A673 (cell line): ENCODE data around the gene PSMC2. TPM values are rescaled to one million over a fixed set of nuclear protein-coding genes. Genes with fewer than 3 reads are reported as not detected.

Source experiments
- Bru-seq: library from RNA; stranded (reverse); fragments of 400-500 nt; gene quantifications from one replicate; lab custom pipeline; 2021; lab: Mats Ljungman, UMichigan
- BruChase-seq, 2 experiments: library from RNA; stranded (reverse); fragments of 400-500 nt; gene quantifications; one replicate each; lab custom pipeline; 2021; lab: Mats Ljungman, UMichigan
- BruUV-seq: library from RNA; stranded (reverse); fragments of 400-500 nt; replicated peaks from 2 replicates; lab custom pipeline; 2021; lab: Mats Ljungman, UMichigan
- CTCF ChIA-PET: fragments of 300-600 bp; sonication (Branson Sonifier 250); formaldehyde crosslinking; loops from one replicate; lab custom pipeline; 2022; ENCODE audit warnings: antibody characterized with exemption; lab: Charles Lee
- POLR2A ChIA-PET: fragments of 300-600 bp; sonication (Branson Sonifier 250); formaldehyde crosslinking; loops from one replicate; lab custom pipeline; 2022; ENCODE audit warnings: antibody characterized with exemption; ENCODE audit not compliant: low non-redundant PET; lab: Charles Lee
- DNase-seq: peaks from one replicate; pipeline ENCODE4 v3.0.0-alpha.2; 2015; ENCODE audit warnings: low spot score
- H3K27ac ChIP-seq: fragments of 200-600 bp; sonication (generic); 2 replicates; pipeline ENCODE4 v1.5.1; 2016; ENCODE audit warnings: mixed run types, low read depth, mild to moderate bottlenecking, mixed read lengths, antibody characterized with exemption, low read length; ENCODE audit not compliant: poor library complexity, severe bottlenecking
- H3K27me3 ChIP-seq: fragments of 200-600 bp; sonication (generic); replicated peaks from 2 replicates; pipeline ENCODE4 v1.6.1; 2017; ENCODE audit warnings: mixed run types, low read depth, mild to moderate bottlenecking, mixed read lengths, antibody characterized with exemption, low read length; ENCODE audit not compliant: insufficient read depth, poor library complexity
- H3K36me3 ChIP-seq: fragments of 200-600 bp; sonication (generic); 2 replicates; pipeline ENCODE4 v1.6.1; 2016; ENCODE audit warnings: mixed run types, mild to moderate bottlenecking, mixed read lengths, antibody characterized with exemption, low read length; ENCODE audit not compliant: insufficient read depth, poor library complexity, severe bottlenecking
- H3K4me1 ChIP-seq: fragments of 200-600 bp; sonication (generic); 2 replicates; pipeline ENCODE4 v1.6.1; 2017; ENCODE audit warnings: mixed run types, mild to moderate bottlenecking, mixed read lengths, antibody characterized with exemption, low read length; ENCODE audit not compliant: insufficient read depth, poor library complexity, severe bottlenecking
- H3K4me3 ChIP-seq: fragments of 200-600 bp; sonication (generic); 2 replicates; pipeline ENCODE4 v1.5.1; 2016; ENCODE audit warnings: low read depth, mixed run types, mild to moderate bottlenecking, mixed read lengths, low read length; ENCODE audit not compliant: poor library complexity, severe bottlenecking
- H3K9me3 ChIP-seq: fragments of 200-600 bp; sonication (generic); 2 replicates; pipeline ENCODE4 v1.6.1; 2016; ENCODE audit warnings: mixed run types, low read depth, mild to moderate bottlenecking, mixed read lengths, antibody characterized with exemption, low read length; ENCODE audit not compliant: poor library complexity, severe bottlenecking
- EZH2 ChIP-seq: fragments of 200-600 bp; sonication (generic); IDR thresholded peaks from 2 replicates; pipeline ENCODE4 v1.6.1; 2017; ENCODE audit warnings: borderline replicate concordance, low read depth, mild to moderate bottlenecking, mixed read lengths, antibody characterized with exemption, low read length; ENCODE audit not compliant: poor library complexity, severe bottlenecking
- intact Hi-C: fragments of 100-400 bp; cut with micrococcal nuclease; formaldehyde crosslinking; loops from one replicate; pipeline ENCODE4 v1.10.0; 2022; ENCODE audit not compliant: unreplicated experiment
- long read RNA-seq: library from polyadenylated mRNA; stranded (forward); transcript quantifications from one replicate; pipeline ENCODE4 v2.0.0, GENCODE V29; 2022
- total RNA-seq: library from RNA; stranded (reverse); gene quantifications from 2 replicates; pipeline ENCODE4 v1.2.3, GENCODE V29; 2021
- TF ChIP-seq, protein P1 (sequence below): fragments of 300-800, 200-600 bp; sonication (generic); conservative IDR thresholded peaks from 2 replicates; pipeline ENCODE4 v1.5.1; 2017; ENCODE audit warnings: low read depth, mild to moderate bottlenecking, antibody characterized with exemption, low read length, moderate library complexity, mixed read lengths

PSMC2 gene
- total RNA-seq (303 and 333 TPM in 2 replicates), Bru-seq, nascent RNA (percentile 96 among the genes with signal in this experiment), BruChase-seq, experiment 1, labeled RNA remaining after a 2-hour chase (percentile 91 among the genes with signal in this experiment), BruChase-seq, experiment 2, labeled RNA remaining after a 6-hour chase (percentile 95 among the genes with signal in this experiment)
- long read RNA-seq, transcript PSMC2-201 (12 exons, 2,637 nt) = major isoform, 509 of 533 reads
- long read RNA-seq, partial matches to known transcripts = 9 of 533 reads
- long read RNA-seq, other reads (novel, unspliced or antisense) = 15 of 533 reads

DNA sequence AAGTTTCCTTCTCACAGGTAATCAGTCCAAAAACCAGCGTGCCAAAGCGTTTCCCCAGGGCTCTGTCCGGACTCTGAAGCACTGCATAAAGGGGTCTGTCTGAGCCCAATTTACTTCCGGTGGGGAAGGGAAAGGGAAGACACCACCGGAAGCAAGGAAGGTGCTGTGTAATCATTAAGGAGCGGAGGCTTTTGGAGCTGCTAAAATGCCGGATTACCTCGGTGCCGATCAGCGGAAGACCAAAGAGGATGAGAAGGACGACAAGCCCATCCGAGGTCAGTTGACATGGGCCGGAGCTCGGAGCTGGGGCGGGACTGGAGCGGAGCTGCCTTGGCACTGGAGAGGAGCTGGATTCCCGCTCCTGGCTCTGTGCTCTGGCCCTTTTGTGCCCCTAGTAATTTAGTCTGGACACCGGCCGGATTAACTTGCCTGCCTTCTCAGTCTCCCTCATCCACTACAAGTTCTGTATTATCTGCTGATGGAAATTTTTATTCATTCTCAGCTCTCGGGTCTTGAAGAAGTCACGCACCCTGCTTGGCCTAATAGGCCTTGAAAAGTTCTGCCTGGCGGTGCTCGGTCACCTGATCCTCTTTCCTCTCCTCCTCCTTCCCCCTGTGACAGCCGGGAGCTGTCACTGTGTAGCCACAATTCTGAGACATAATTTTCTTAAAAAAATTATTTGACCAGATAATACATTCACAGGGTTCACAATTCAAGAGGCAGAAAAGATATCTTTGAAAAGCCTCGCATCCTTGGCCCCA is at the start of gene PSMC2:
PSMC2 (plus strand) TSS at position 137 of the 761 bp plus-strand sequence; CDS start at position 206, 69 bp downstream.
- ChIA-PET POLR2A (no interaction called here), CTCF (no interaction called here)
- Histone ChIP-seq H3K4me1 (peaks cover 41% of the 10 kb centered on the region), H3K9me3 (no peaks in the 10 kb centered on the region), H3K27ac (peak within 1 kb of the TSS; percentile 89), H3K36me3 (peaks cover 10% of the 10 kb centered on the region), H3K27me3 (no peaks in the 10 kb centered on the region), H3K4me3 (peak within 1 kb of the TSS; percentile 75)
- intact Hi-C loops = no loop called here
- TF ChIP-seq, protein P1, sequence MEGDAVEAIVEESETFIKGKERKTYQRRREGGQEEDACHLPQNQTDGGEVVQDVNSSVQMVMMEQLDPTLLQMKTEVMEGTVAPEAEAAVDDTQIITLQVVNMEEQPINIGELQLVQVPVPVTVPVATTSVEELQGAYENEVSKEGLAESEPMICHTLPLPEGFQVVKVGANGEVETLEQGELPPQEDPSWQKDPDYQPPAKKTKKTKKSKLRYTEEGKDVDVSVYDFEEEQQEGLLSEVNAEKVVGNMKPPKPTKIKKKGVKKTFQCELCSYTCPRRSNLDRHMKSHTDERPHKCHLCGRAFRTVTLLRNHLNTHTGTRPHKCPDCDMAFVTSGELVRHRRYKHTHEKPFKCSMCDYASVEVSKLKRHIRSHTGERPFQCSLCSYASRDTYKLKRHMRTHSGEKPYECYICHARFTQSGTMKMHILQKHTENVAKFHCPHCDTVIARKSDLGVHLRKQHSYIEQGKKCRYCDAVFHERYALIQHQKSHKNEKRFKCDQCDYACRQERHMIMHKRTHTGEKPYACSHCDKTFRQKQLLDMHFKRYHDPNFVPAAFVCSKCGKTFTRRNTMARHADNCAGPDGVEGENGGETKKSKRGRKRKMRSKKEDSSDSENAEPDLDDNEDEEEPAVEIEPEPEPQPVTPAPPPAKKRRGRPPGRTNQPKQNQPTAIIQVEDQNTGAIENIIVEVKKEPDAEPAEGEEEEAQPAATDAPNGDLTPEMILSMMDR = no peak
- no peak for TF ChIP-seq EZH2
- BruUV-seq = TSS peak; percentile 68
- DNase-seq = peak; percentile 96

DNA sequence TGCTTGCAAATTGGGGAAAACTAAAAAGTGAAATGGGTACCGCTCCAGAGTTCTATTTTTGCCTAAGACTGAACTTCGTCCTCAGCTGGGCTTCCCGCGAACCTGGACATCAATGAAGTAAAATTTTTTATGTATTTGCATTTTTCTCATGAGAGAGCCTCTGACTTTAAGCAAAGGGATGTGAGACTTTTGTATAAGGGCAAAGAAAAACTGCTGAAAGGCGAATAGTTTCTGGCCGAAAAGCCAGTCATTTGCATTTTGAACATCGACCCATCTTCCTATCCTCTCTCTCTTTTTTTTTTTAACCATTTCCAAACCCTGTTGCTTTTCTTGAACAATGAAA is 49.6 kb upstream of the PSMC2 start:
- CTCF ChIA-PET = no interaction called here
- no peaks in the 10 kb centered on the region for H3K9me3 ChIP-seq
- H3K36me3 ChIP-seq = peaks cover 38% of the 10 kb centered on the region
- peaks cover 4% of the 10 kb centered on the region for H3K4me1 ChIP-seq
- intact Hi-C loops = loop anchor here (5.0 kb wide), 1 partner anchor 109 kb away; no protein-coding TSS in a partner anchor
- no TSS peak for BruUV-seq
- POLR2A ChIA-PET = no interaction called here
- H3K27me3 ChIP-seq = no peaks in the 10 kb centered on the region
- peak overlapping the region; percentile 94 for H3K4me3 ChIP-seq
- DNase-seq = no peak
- peak overlapping the region; percentile 78 for H3K27ac ChIP-seq
- TF ChIP-seq, protein P1 = no peak
- TF ChIP-seq EZH2 = no peak

DNA sequence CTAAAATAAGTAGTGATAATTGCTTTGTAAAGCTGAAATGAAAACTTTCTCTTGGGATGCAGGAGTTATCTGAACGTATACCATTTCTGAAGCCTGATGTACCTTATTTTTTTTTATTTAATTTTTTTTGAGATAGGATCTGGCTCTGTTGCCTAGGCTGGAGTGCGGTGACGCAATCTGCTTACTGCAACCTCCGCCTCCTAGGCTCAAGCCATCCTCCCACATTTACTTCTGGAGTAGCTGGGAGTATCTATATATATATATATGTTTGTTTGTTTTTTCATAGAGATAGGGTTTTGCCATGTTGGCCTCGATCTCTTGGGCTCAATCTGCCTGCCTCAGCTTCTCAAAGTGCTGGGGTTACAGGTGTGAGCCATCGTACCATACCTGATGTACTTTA is 47.8 kb upstream of the PSMC2 start:
- Histone ChIP-seq H3K9me3 (no peaks in the 10 kb centered on the region), H3K36me3 (peaks cover 57% of the 10 kb centered on the region), H3K4me1 (peaks cover 4% of the 10 kb centered on the region), H3K4me3 (no peak overlapping the region), H3K27me3 (no peaks in the 10 kb centered on the region), H3K27ac (no peak overlapping the region)
- intact Hi-C loops = loop anchor here (5.0 kb wide), 1 partner anchor 108 kb away; no protein-coding TSS in a partner anchor
- no TSS peak for BruUV-seq
- ChIA-PET CTCF (no interaction called here), POLR2A (no interaction called here)
- TF ChIP-seq EZH2 = no peak
- TF ChIP-seq, protein P1 = no peak
- no peak for DNase-seq
